Esophagus (tissue), 2 donors: ENCODE data around the gene BRMS1. TPM values are rescaled to one million over a fixed set of nuclear protein-coding genes. Genes with fewer than 3 reads are reported as not detected.
A peak's percentile ranks its signal among the peaks of the same experiment; 100 is the strongest.

Experiments used
- H3K27ac ChIP-seq, 2 donors: one replicate each; pipeline ENCODE4 v1.5.1; 2013; ENCODE audit warnings: low read depth in 2 of 2, mild to moderate bottlenecking in 2 of 2, inconsistent platforms in 1 of 2, low read length in 1 of 2, moderate library complexity in 1 of 2
- H3K27me3 ChIP-seq, 2 donors: one replicate each; pipeline ENCODE4 v1.6.1; 2013; ENCODE audit warnings: low read length in 2 of 2, control low read depth in 1 of 2, mild to moderate bottlenecking in 1 of 2; ENCODE audit not compliant: insufficient read depth in 2 of 2, control insufficient read depth in 1 of 2
- H3K36me3 ChIP-seq, 2 donors: one replicate each; pipeline ENCODE4 v1.6.1; 2013; ENCODE audit warnings: low read length in 1 of 2; ENCODE audit not compliant: control insufficient read depth in 2 of 2, insufficient read depth in 2 of 2
- H3K4me1 ChIP-seq, 2 donors: one replicate each; pipeline ENCODE4 v1.6.1; 2013; ENCODE audit warnings: low read length in 1 of 2; ENCODE audit not compliant: control insufficient read depth in 2 of 2, insufficient read depth in 2 of 2
- H3K4me3 ChIP-seq, 2 donors: one replicate each; pipeline ENCODE4 v1.5.1; 2013; ENCODE audit warnings: low read length in 2 of 2, mild to moderate bottlenecking in 2 of 2, low read depth in 1 of 2, moderate library complexity in 1 of 2
- H3K9me3 ChIP-seq, 2 donors: one replicate each; pipeline ENCODE4 v1.6.1; 2013; ENCODE audit warnings: mild to moderate bottlenecking in 2 of 2, low read depth in 1 of 2, low read length in 1 of 2, moderate library complexity in 1 of 2; ENCODE audit not compliant: control insufficient read depth in 2 of 2, insufficient read depth in 1 of 2
- WGBS, 2 donors: extraction: QIAGEN DNeasy Blood & Tissue Kit; methylation state at CpG; one replicate each; pipeline ENCODE4 v1.1.7; 2013; 5-methylcytosine and 5-hydroxymethylcytosine counted together
- polyA plus RNA-seq, 2 donors: library from polyadenylated mRNA; stranded (reverse); fragments of 200-250 nt; gene quantifications; one replicate each; pipeline ENCODE4 v1.2.3, GENCODE V29; 2013
- donor health status: healthy with polysubstance abuse.
- donor health status: Bipolar disorder and iron deficiency.

Gene BRMS1
- polyA plus RNA-seq, 2 donors = 44.1 to 49.9 TPM

DNA sequence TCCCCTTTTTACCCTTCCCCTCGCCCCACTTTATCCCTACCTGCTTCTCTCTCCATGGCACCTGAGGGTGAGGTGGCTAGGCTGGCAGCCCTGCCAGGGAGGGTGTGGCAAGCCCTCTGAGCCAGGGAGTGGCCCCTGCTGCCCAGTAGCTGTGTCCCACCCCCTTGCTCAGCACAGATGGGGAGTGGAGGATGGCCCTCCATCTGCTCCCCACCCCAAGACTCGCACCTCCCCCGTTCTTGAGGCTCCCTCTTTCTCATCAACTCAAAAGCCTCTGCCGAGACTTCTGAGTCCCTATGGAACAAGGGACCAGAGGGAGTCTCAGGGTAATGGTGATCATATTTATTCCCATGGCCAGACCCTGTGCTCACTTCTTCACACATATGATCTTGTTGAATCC is 51.6 kb downstream of the BRMS1 start:
- 62 to 67% methylated on average over 4 of the region's 4 CpGs for WGBS, 2 donors
- Histone ChIP-seq H3K27me3 (peaks cover 0 to 9% of the 10 kb centered on the region in 2 donors), H3K4me1 (peaks cover 5 to 21% of the 10 kb centered on the region in 2 donors), H3K27ac (no peak overlapping the region), H3K9me3 (no peaks in the 10 kb centered on the region), H3K4me3 (no peak overlapping the region), H3K36me3 (no peaks in the 10 kb centered on the region)

GRCh38 chr11:66292543-66293332 is 52.2 kb downstream of the BRMS1 start:
- peaks cover 9 to 27% of the 10 kb centered on the region in 2 donors for H3K4me1 ChIP-seq
- H3K27ac ChIP-seq = no peak overlapping the region
- no peaks in the 10 kb centered on the region for H3K36me3 ChIP-seq
- H3K9me3 ChIP-seq = no peaks in the 10 kb centered on the region
- WGBS, 2 donors = 41 to 47% methylated on average over 17 of the region's 17 CpGs
- H3K4me3 ChIP-seq = no peak overlapping the region
- H3K27me3 ChIP-seq = peaks cover 0 to 9% of the 10 kb centered on the region in 2 donors

GRCh38 chr11:66291706-66292542 is 53.0 kb downstream of the BRMS1 start, which contains the start of gene TMEM151A:
Gene TMEM151A, plus strand, starts transcription at chr11:66291894. Its CDS starts 120 bp downstream, at chr11:66292014.
- 2% methylated on average over 60 to 95 of the region's 95 CpGs for WGBS, 2 donors
- H3K4me3 ChIP-seq = peak within 1 kb of the TSS; percentile 40 to 50
- peaks cover 0 to 9% of the 10 kb centered on the region in 2 donors for H3K27me3 ChIP-seq
- no peak within 1 kb of the TSS for H3K27ac ChIP-seq
- no peaks in the 10 kb centered on the region for H3K9me3 ChIP-seq
- H3K36me3 ChIP-seq = peaks cover 0 to under 1% of the 10 kb centered on the region in 2 donors
- peaks cover 11 to 30% of the 10 kb centered on the region in 2 donors for H3K4me1 ChIP-seq

DNA sequence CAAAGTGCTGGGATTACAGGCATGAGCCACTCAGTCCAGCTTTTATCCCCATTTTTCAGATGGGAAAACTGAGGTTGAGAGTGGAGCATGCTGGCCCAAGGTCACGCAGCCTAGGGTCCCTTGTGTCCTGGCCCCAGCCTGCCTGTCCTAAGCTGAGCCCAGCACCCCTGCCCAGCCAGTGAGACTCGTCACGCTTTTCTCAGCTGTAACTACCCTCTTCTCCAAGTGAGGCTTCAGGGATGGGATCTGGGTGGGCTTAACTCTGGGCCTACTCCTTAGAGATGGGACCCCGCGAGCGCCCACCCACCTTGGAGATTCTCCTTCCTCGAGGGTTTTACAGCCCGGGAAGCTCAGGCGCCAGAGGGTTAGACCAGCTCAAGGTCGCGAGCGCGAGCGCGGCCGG is 53.6 kb downstream of the BRMS1 start:
- Histone ChIP-seq H3K4me3 (peak overlapping the region in 1 of 2 donors; percentile 50), H3K9me3 (no peaks in the 10 kb centered on the region), H3K36me3 (peaks cover 0 to 4% of the 10 kb centered on the region in 2 donors), H3K27me3 (peaks cover 0 to 9% of the 10 kb centered on the region in 2 donors), H3K27ac (no peak overlapping the region), H3K4me1 (peaks cover 11 to 30% of the 10 kb centered on the region in 2 donors)
- 19 to 20% methylated on average over 16 of the region's 16 CpGs for WGBS, 2 donors

DNA sequence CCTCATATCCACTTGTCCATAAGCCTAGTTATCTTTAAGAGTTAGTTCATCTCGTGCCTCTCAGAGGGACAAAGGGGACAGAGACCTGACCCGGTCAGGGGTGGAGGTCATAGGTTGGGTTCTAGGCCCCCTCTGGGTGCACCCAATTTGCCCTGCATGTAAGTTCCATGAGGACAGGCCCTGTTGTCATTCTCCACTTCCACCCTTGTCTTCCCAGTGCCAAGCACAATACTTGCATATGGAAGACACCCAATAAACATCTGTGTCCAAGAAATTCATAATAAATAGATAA is 54.6 kb downstream of the BRMS1 start:
- H3K9me3 ChIP-seq = no peaks in the 10 kb centered on the region
- H3K27me3 ChIP-seq = peaks cover 0 to 9% of the 10 kb centered on the region in 2 donors
- H3K27ac ChIP-seq = no peak overlapping the region
- peaks cover 11 to 32% of the 10 kb centered on the region in 2 donors for H3K4me1 ChIP-seq
- 71 to 81% methylated on average over 2 of the region's 2 CpGs for WGBS, 2 donors
- H3K36me3 ChIP-seq = peaks cover 0 to 6% of the 10 kb centered on the region in 2 donors
- H3K4me3 ChIP-seq = no peak overlapping the region

GRCh38 chr11:66289548-66290329 is 55.2 kb downstream of the BRMS1 start:
- peaks cover 0 to 9% of the 10 kb centered on the region in 2 donors for H3K27me3 ChIP-seq
- 11% methylated on average over 36 of the region's 36 CpGs for WGBS, 2 donors
- peak overlapping the region; percentile 89 to 93 for H3K27ac ChIP-seq

DNA sequence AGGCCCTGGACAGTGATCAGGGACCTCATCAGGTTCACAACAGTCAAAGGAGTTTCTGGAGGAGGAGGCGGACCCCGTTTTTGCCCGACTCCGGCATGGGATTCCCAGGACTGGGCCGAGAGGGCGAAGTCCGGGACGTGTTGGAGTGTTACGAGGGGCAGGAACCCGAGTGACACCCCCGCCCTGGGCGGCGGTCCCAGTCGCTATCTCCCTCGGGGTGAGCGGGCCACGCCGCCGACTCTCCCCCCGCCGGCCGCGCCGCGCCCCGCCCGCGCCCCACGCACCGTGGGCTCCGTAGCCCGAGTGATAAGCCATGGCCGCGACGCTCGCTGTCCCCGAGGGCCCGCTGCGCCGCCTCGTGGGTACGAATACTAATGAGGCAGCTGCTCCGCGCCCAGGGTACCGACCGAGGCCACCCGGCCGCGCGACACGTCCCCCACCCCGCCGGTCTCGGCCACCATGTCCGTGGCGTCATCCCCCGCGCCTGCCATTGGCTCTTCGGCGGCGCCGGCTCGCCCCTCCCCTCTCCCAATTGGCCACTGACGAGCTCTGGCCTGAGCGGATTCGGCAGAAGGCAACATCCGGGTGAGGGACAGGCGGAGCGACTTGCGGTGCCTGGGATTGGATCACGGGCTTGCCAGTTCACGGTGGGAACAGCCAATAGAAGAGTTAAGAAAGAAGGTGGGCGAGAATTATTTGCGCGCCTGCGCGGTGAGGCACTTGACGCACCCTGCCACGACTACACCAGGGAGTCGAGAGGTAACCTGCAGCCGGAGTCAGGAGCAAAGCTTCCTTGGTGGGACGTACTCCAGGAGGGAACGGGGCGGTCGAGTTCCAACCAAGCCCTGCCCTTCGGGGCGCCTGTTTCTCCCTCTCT is 56.0 kb downstream of the BRMS1 start, which contains the start of gene YIF1A:
TSS of gene YIF1A (minus strand) at position 473 of the 877 bp plus-strand sequence. CDS start at position 315, 158 bp downstream.
- H3K4me3 ChIP-seq = peak within 1 kb of the TSS; percentile 73 to 90
- 0 to 1% methylated on average over 64 to 87 of the region's 87 CpGs for WGBS, 2 donors
- H3K4me1 ChIP-seq = peaks cover 11 to 32% of the 10 kb centered on the region in 2 donors

More at GRCh38 chr11:66289548-66290329, 55.2 kb downstream of the BRMS1 start:
- Histone ChIP-seq H3K4me1 (peaks cover 11 to 32% of the 10 kb centered on the region in 2 donors), H3K36me3 (peaks cover 0 to 7% of the 10 kb centered on the region in 2 donors), H3K9me3 (no peaks in the 10 kb centered on the region), H3K4me3 (peak overlapping the region; percentile 50 to 52)

DNA sequence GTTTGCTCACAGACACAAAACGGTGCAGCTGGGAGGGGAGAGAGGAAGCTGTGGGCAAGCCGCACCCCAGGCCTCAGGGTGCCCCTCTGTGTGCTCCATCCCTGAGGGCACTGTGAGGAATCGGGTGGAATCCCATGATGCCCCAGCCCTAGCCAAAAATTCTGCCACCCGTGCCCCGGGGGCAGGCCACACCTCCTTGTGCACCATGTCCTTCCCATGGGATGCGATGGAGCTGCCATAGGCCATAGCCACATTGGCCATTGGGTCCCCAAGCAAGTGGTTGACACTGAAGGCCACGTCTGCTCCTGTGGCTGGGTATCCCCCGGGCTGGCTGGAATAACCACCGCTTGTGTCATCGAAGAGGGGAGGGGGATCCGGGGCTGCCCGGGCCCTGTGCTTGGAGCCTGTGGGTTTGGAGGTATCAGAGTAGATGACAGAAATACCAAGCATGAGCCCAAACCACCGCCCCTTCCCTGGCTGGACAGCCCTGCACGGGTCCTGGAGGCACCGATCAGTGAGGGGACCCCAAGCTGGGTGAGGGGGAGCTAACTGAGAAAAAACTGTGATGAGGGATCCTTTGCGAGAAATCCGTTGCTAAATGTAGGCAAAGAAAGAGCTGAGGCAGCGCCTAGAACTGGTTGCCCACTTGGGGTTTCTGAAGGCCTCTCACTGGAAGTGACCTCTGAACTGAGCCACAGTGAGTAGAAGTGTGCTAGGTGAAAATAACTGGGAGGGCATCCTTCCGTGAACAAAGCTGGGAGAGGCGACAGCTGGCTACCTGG is 56.8 kb downstream of the BRMS1 start:
- H3K9me3 ChIP-seq = no peaks in the 10 kb centered on the region
- peaks cover 0 to 9% of the 10 kb centered on the region in 2 donors for H3K27me3 ChIP-seq
- H3K36me3 ChIP-seq = peaks cover 0 to 14% of the 10 kb centered on the region in 2 donors
- peaks cover 11 to 32% of the 10 kb centered on the region in 2 donors for H3K4me1 ChIP-seq
- peak overlapping the region; percentile 73 to 90 for H3K4me3 ChIP-seq
- H3K27ac ChIP-seq = peak overlapping the region; percentile 91 to 96
- 34 to 36% methylated on average over 19 to 20 of the region's 20 CpGs for WGBS, 2 donors

More for the DNA sequence above, 56.0 kb downstream of the BRMS1 start, which contains the start of gene YIF1A:
- Histone ChIP-seq H3K27ac (peak within 1 kb of the TSS; percentile 93 to 96), H3K9me3 (no peaks in the 10 kb centered on the region), H3K36me3 (peaks cover 0 to 14% of the 10 kb centered on the region in 2 donors), H3K27me3 (peaks cover 0 to 9% of the 10 kb centered on the region in 2 donors)
